DOHH2 (cell line): Measurements from ENCODE around the gene TRPM4.

ENCODE experiments used
- CTCF ChIP-seq: fragments of 200-600 bp; sonication (generic); IDR thresholded peaks from one replicate; pipeline ENCODE4 v1.5.1; 2014; ENCODE audit warnings: antibody characterized with exemption, mild to moderate bottlenecking, low read depth, low read length; ENCODE audit not compliant: poor library complexity, severe bottlenecking
- EZH2phosphoT487 ChIP-seq: fragments of 200-600 bp; sonication (generic); IDR thresholded peaks from 2 replicates; pipeline ENCODE4 v1.6.1; 2017; ENCODE audit warnings: borderline replicate concordance, mild to moderate bottlenecking, antibody characterized with exemption, low read length, moderate library complexity, mixed read lengths

GRCh38 chr19:49168421-49168820, 10.8 kb downstream of the TRPM4 start:
- TF ChIP-seq CTCF (no peak), EZH2phosphoT487 (no peak)
